HepG2 (cell line): ENCODE data around the gene NXT1. TPM values are rescaled to one million over a fixed set of nuclear protein-coding genes. Genes with fewer than 3 reads are reported as not detected.

Experiments
- CBX2 ChIP-seq, 2 experiments: fragments of 200-600 bp in 1 of 2; sonication (generic); formaldehyde crosslinking in 1 of 2; IDR thresholded peaks; 2 replicates each; pipeline versions ENCODE4 v1.7.0 to v1.8.1; 2018 to 2022; ENCODE audit warnings: low read depth in 2 of 2, low read length in 1 of 2, mild to moderate bottlenecking in 1 of 2, missing genetic modification reagents in 1 of 2
- CCDC6 ChIP-seq: sonication (generic); formaldehyde crosslinking; IDR thresholded peaks from 2 replicates; pipeline ENCODE4 v1.8.1; 2022; ENCODE audit warnings: mild to moderate bottlenecking, missing genetic modification reagents, moderate library complexity
- KLF15 ChIP-seq: sonication (generic); formaldehyde crosslinking; IDR thresholded peaks from 2 replicates; pipeline ENCODE4 v1.8.1; 2023; ENCODE audit warnings: borderline replicate concordance, mild to moderate bottlenecking, inconsistent platforms, missing genetic modification reagents, mixed read lengths
- MBNL3 ChIP-seq: fragments of 250-450 bp; sonication (Bioruptor Pico); conservative IDR thresholded peaks from 2 replicates; pipeline ENCODE4 v1.8.0; 2022; ENCODE audit warnings: mild to moderate bottlenecking, inconsistent platforms
- MED1 ChIP-seq: sonication (generic); formaldehyde crosslinking; IDR thresholded peaks from 2 replicates; pipeline ENCODE4 v1.4.0; 2020; ENCODE audit warnings: missing genetic modification reagents
- MEIS1 ChIP-seq: sonication (generic); formaldehyde crosslinking; IDR thresholded peaks from 2 replicates; pipeline ENCODE4 v1.9.0; 2021; ENCODE audit warnings: mild to moderate bottlenecking, missing genetic modification reagents, moderate library complexity, borderline replicate concordance
- NR1H2 ChIP-seq: sonication (generic); formaldehyde crosslinking; IDR thresholded peaks from 2 replicates; pipeline ENCODE4 v1.8.1; 2022; ENCODE audit warnings: low read depth, missing genetic modification reagents, borderline replicate concordance
- PCBP2 ChIP-seq: fragments of 200-400 bp; formaldehyde crosslinking; optimal IDR thresholded peaks from 2 replicates; pipeline ENCODE3; 2018; ENCODE audit warnings: low read length, low read depth; ENCODE audit not compliant: poor library complexity, severe bottlenecking
- POLR2AphosphoS5 ChIP-seq: IDR thresholded peaks from 2 replicates; pipeline ENCODE4 v1.6.1; 2012; ENCODE audit warnings: low read depth, low read length
- RORA ChIP-seq: sonication (generic); formaldehyde crosslinking; IDR thresholded peaks from 2 replicates; pipeline ENCODE4 v1.5.0; 2020; ENCODE audit warnings: mild to moderate bottlenecking, missing genetic modification reagents, moderate library complexity
- THYN1 ChIP-seq: sonication (generic); formaldehyde crosslinking; IDR thresholded peaks from 2 replicates; pipeline ENCODE4 v1.8.1; 2023; ENCODE audit warnings: low read depth, mild to moderate bottlenecking, moderate library complexity, missing genetic modification reagents, borderline replicate concordance
- ZFP37 ChIP-seq: sonication (generic); formaldehyde crosslinking; IDR thresholded peaks from 2 replicates; pipeline ENCODE4 v1.4.0; 2020; ENCODE audit warnings: missing genetic modification reagents, borderline replicate concordance
- ZKSCAN8 ChIP-seq: IDR thresholded peaks from 2 replicates; pipeline ENCODE4 v1.6.1; 2016; ENCODE audit warnings: borderline replicate concordance, missing genetic modification reagents, missing compliant biosample characterization
- ZMYM3 ChIP-seq: sonication (generic); formaldehyde crosslinking; IDR thresholded peaks from 2 replicates; pipeline ENCODE4 v1.5.1; 2020; ENCODE audit warnings: mild to moderate bottlenecking, missing genetic modification reagents
- ZMYM4 ChIP-seq: sonication (generic); formaldehyde crosslinking; IDR thresholded peaks from 2 replicates; pipeline ENCODE4 v1.8.1; 2023; ENCODE audit warnings: mild to moderate bottlenecking, missing genetic modification reagents
- ZNF501 ChIP-seq: sonication (generic); formaldehyde crosslinking; IDR thresholded peaks from 2 replicates; pipeline ENCODE4 v1.5.1; 2020; ENCODE audit warnings: mild to moderate bottlenecking, moderate library complexity, missing genetic modification reagents
- ZNF563 ChIP-seq: sonication (generic); formaldehyde crosslinking; IDR thresholded peaks from 2 replicates; pipeline ENCODE4 v1.8.0; 2022; ENCODE audit warnings: mild to moderate bottlenecking, moderate library complexity, missing genetic modification reagents
- ZNF652 ChIP-seq: IDR thresholded peaks from 2 replicates; pipeline ENCODE4 v1.6.1; 2016; ENCODE audit warnings: low read depth, borderline replicate concordance
- ZNF883 ChIP-seq: sonication (generic); formaldehyde crosslinking; IDR thresholded peaks from 2 replicates; pipeline ENCODE4 v1.5.1; 2020; ENCODE audit warnings: mild to moderate bottlenecking, missing genetic modification reagents; ENCODE audit errors: not compliant biosample characterization
- ZSCAN9 ChIP-seq: IDR thresholded peaks from 2 replicates; pipeline ENCODE4 v1.6.1; 2016; ENCODE audit warnings: borderline replicate concordance
- polyA plus RNA-seq, 8 experiments: library from polyadenylated mRNA; depleted of rRNA in 3 of 8; stranded (reverse) in 7 of 8; unstranded in 1 of 8; fragments of >200 nt; fragmentation: Illumina TruSeq in 4 of 8; extraction: Trizol in 4 of 8; gene quantifications; 2 replicates each; pipeline versions ENCODE4 v1.2.1 to v1.2.3, GENCODE V29; 2011 to 2016; ENCODE audit warnings: low read depth in 4 of 8, missing spikeins in 1 of 8, mixed read lengths in 1 of 8; ENCODE audit not compliant: insufficient read depth in 1 of 8
- total RNA-seq, 5 experiments: library from RNA; depleted of rRNA; stranded (reverse); fragments of >200 nt; fragmentation: Illumina TruSeq; extraction: Trizol; gene quantifications; 2 replicates each; pipeline ENCODE4 v1.2.3, GENCODE V29; 2016; ENCODE audit warnings: low read depth in 1 of 5
- TF ChIP-seq, protein P1 (sequence below): sonication (generic); formaldehyde crosslinking; IDR thresholded peaks from 2 replicates; pipeline ENCODE4 v1.5.0; 2020; ENCODE audit warnings: mild to moderate bottlenecking, missing genetic modification reagents, borderline replicate concordance
- TF ChIP-seq, protein P2 (sequence below): sonication (generic); formaldehyde crosslinking; IDR thresholded peaks from 2 replicates; pipeline ENCODE4 v1.4.0; 2020; ENCODE audit warnings: missing genetic modification reagents

NXT1 gene
- total and polyA plus RNA-seq, 2 of the 13 experiments (the other 11 are each of a cell fraction or from before 2014, with no cell fraction given) = 35.6 to 65.9 TPM

DNA sequence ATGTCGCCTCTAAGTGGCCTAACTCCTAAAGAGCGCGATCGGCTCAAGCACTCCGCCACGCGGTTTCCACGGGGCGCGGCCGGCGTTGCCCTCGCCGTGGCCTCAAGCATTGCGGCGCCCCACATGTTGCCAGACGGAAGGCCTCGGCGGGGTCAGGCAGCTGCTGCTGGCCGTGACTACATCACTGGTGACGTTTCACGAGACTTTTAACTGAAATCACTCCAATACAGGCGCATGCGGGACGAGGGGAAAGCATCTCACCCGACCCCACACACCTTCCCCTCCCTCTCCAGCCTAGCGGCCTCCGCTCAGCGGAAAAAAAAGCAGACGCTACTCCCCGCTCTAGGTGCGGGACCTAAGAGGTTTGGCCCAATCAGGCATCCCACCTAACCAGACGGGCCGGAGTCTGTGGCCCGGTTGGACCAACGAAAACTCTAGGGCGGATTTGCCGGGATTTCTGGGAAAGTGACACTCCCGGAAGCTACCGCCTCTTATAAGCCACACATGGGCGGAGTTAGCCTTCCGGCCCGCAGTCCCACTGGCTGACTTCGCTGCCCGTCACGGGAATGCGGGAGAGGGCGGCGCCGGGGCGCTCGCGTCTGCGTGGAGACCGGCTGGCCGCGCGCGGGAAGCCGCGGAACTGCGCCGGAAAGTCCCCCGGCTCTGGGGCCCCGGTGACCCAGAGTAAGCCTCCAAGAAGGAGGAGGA lies at the start of gene NXT1 (continued):
- TF ChIP-seq NR1H2 (peak; percentile 92), MBNL3 (CRISPR knock-in tag) (no peak), ZKSCAN8 (CRISPR knock-in tag) (peak; percentile 72; the same call in 1 of the 2 replicates), ZNF652 (CRISPR knock-in tag) (no peak; the same call in none of the 2 replicates), PCBP2 (no peak), ZNF501 (peak; percentile 89), ZSCAN9 (CRISPR knock-in tag) (peak; percentile 52), RORA (CRISPR knock-in tag) (no peak), MED1 (CRISPR knock-in tag) (peak; percentile 49), CBX2 (IDR thresholded peaks at IDR 0.05; ENCODE audit: low read depth, low read length) (no peak), CBX2 (CRISPR knock-in tag; IDR thresholded peaks at IDR 0.05; ENCODE audit: low read depth) (no peak), ZMYM3 (CRISPR knock-in tag) (peak; percentile 9; the same call in 1 of the 2 replicates), ZNF563 (CRISPR knock-in tag) (peak; percentile 61), POLR2AphosphoS5 (peak; percentile 93), ZNF883 (CRISPR knock-in tag) (peak; percentile 87), ZFP37 (CRISPR knock-in tag) (no peak), THYN1 (CRISPR knock-in tag) (no peak), MEIS1 (peak; percentile 83), CCDC6 (CRISPR knock-in tag) (peak; percentile 21; the same call in 1 of the 2 replicates), ZMYM4 (CRISPR knock-in tag) (peak; percentile 80), KLF15 (peak; percentile 40; the same call in 1 of the 2 replicates)
- TF ChIP-seq, protein P1, sequence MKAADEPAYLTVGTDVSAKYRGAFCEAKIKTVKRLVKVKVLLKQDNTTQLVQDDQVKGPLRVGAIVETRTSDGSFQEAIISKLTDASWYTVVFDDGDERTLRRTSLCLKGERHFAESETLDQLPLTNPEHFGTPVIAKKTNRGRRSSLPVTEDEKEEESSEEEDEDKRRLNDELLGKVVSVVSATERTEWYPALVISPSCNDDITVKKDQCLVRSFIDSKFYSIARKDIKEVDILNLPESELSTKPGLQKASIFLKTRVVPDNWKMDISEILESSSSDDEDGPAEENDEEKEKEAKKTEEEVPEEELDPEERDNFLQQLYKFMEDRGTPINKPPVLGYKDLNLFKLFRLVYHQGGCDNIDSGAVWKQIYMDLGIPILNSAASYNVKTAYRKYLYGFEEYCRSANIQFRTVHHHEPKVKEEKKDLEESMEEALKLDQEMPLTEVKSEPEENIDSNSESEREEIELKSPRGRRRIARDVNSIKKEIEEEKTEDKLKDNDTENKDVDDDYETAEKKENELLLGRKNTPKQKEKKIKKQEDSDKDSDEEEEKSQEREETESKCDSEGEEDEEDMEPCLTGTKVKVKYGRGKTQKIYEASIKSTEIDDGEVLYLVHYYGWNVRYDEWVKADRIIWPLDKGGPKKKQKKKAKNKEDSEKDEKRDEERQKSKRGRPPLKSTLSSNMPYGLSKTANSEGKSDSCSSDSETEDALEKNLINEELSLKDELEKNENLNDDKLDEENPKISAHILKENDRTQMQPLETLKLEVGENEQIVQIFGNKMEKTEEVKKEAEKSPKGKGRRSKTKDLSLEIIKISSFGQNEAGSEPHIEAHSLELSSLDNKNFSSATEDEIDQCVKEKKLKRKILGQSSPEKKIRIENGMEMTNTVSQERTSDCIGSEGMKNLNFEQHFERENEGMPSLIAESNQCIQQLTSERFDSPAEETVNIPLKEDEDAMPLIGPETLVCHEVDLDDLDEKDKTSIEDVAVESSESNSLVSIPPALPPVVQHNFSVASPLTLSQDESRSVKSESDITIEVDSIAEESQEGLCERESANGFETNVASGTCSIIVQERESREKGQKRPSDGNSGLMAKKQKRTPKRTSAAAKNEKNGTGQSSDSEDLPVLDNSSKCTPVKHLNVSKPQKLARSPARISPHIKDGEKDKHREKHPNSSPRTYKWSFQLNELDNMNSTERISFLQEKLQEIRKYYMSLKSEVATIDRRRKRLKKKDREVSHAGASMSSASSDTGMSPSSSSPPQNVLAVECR (CRISPR knock-in tag) = peak; percentile 77
- TF ChIP-seq, protein P2, sequence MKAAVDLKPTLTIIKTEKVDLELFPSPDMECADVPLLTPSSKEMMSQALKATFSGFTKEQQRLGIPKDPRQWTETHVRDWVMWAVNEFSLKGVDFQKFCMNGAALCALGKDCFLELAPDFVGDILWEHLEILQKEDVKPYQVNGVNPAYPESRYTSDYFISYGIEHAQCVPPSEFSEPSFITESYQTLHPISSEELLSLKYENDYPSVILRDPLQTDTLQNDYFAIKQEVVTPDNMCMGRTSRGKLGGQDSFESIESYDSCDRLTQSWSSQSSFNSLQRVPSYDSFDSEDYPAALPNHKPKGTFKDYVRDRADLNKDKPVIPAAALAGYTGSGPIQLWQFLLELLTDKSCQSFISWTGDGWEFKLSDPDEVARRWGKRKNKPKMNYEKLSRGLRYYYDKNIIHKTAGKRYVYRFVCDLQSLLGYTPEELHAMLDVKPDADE (CRISPR knock-in tag) = 0 out of 2 replicates have a peak, but pooled peaks have one; percentile 90
